Fibroblast of mammary gland (primary cell): ENCODE results near the gene KCNA10.

Experiments used
- DNase-seq: peaks from one replicate; pipeline ENCODE4 v3.0.0-alpha.2; 2010; ENCODE audit warnings: low read depth
- H3K4me3 ChIP-seq: 2 replicates; pipeline ENCODE4 v1.5.1; 2011; ENCODE audit warnings: low read depth, mild to moderate bottlenecking, low read length, moderate library complexity; ENCODE audit not compliant: control insufficient read depth
- TF ChIP-seq, protein P1 (sequence below): conservative IDR thresholded peaks from 2 replicates; pipeline ENCODE4 v1.5.1; 2011; ENCODE audit warnings: low read depth, low read length, inconsistent platforms; ENCODE audit not compliant: control insufficient read depth, insufficient read depth

Gene KCNA10

DNA sequence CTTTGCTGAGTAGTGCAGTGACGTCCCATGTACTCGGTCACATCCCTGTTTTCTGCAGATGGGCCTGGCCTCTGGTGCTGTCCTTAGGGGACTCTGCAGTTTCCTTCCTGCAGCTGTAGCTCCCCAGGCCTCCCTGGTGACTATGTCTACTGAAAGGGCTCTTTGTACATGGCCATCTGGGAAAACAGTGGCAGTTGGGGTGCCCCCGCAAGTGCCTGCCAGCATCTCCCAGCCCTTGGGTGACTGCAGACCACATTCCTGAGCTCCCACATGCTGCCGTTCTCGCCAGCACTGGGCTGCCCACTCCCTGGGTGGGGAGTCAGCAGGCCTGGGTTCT is 37.5 kb upstream of the KCNA10 start:
- TF ChIP-seq, protein P1, sequence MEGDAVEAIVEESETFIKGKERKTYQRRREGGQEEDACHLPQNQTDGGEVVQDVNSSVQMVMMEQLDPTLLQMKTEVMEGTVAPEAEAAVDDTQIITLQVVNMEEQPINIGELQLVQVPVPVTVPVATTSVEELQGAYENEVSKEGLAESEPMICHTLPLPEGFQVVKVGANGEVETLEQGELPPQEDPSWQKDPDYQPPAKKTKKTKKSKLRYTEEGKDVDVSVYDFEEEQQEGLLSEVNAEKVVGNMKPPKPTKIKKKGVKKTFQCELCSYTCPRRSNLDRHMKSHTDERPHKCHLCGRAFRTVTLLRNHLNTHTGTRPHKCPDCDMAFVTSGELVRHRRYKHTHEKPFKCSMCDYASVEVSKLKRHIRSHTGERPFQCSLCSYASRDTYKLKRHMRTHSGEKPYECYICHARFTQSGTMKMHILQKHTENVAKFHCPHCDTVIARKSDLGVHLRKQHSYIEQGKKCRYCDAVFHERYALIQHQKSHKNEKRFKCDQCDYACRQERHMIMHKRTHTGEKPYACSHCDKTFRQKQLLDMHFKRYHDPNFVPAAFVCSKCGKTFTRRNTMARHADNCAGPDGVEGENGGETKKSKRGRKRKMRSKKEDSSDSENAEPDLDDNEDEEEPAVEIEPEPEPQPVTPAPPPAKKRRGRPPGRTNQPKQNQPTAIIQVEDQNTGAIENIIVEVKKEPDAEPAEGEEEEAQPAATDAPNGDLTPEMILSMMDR, result no peak
- DNase-seq, result no peak
- H3K4me3 ChIP-seq, result no peak overlapping the region

DNA sequence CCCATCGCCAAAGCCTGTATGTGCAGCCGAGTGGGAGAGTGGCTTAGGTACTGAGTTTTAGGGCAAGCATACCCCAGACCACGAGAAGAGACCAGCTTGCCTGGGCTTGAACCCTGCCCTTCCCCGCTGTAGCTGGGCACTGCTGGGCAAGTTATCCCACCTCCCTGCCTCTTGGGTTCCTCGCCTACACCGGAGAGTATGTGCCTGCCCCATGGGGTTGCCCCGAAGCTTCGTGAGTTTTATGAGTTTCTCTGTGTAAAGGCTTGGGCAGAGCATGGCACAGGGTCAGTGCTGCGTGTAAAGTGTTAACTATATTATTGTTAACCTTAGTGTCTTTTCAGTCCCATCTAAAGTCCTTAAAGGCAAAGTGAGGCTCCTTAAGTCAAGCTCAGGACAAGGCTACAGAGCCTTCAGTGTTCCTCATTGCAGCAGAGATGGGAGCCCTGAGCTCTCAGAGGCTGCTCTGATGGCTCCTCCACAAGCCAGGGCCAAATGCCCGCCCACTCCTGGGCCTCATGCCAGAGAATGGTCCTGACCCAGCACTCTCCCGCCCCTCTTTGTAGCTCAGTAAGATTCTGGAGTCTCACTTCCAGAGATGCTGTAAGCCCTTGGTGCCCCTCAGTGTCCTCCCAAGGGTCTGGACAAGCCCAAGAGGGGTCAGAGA is 37.0 kb upstream of the KCNA10 start:
- TF ChIP-seq, protein P1, result no peak
- no peak overlapping the region for H3K4me3 ChIP-seq
- DNase-seq, result no peak

DNA sequence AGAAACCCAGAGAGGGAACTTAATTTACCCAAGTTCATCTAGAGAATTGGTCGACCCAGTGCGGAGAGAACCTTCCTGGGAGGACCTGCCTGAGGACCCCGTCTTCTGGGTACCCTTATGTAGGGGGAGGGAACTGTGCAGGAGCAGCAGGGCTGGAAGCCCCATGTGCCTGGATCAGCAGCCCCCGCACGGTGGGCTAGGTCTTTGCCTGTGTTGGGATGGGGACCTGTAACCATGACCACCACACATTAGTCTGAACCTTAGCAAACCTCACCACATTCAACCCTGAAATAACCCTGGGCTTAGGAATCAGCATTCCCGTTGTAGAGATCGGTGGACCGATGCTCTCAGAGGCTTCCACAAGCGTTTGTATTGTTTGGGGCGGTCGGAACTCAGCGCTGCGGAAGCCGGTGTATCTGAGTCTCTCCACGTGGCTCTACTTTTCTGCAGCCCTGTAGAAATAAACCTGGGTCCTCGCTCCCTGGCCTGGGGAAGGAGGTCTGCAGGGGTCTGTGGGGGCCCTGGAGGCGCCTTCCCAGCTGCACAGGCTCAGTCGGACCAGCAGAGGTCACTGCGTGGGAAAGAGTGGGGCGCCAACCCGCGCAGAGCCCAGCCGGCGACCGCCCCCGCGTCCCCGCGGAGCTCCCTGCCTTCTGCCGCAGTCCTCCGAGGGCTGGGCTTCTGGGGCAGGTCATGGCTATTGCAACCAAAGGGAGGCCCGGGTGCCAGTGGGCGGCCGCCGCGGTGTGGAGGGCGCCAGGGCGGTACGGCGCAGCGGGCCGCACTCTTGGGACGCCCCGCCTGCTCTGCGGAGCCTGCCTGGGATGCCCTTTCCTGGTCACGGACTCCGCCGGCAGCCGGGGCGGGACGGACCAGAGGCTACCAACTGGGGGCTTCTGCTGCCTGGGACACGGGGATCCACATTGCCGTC is 36.2 kb upstream of the KCNA10 start:
- TF ChIP-seq, protein P1, result peak; percentile 41
- no peak overlapping the region for H3K4me3 ChIP-seq
- DNase-seq, result peak; percentile 13

DNA sequence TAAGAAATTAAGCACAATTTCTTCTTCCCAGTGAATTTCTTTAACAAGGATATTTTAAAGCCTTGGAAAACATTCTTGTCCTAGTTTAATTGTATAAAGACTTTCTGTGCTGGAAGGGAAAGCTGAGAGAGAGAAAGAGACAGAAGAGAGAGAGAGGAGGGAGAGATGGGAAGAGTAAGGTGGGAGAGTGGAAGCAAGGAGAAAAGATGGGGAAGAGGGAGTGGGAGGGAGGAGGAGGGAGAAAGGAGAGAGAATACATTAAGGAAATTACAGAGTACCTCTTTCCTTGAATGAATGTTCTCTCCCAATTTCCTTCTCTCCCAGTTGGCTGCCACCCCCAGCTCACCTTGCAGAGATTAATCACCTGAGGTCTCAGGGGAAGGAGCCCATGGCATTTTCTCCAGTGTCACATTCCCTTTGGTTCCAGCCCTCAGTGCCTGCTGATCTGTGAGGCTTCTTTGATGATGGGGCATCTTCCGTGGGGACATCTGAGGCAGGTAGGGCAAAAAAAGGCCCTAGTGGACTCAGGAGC is 32.4 kb upstream of the KCNA10 start:
- H3K4me3 ChIP-seq, result no peak overlapping the region
- TF ChIP-seq, protein P1, result no peak
- no peak for DNase-seq

DNA sequence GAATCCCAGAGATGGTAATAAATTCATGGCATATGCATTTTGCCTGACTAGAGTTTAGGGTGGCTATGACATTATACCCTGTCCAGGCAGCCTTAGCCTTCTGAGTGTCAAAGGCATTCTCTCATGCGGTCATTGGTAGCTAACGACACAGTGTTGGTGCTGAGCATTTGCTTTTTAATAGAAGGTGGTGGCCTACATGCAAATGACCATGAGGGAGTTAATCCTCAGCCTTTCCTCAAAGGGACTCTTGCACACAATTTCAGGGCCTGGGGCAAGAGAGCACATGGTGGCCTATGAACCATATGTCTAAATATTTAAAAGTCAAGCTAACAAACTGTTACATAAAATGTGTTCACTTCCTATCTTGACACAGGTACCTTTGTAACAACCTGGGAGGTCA is 30.9 kb upstream of the KCNA10 start:
- TF ChIP-seq, protein P1, result no peak
- DNase-seq, result no peak
- no peak overlapping the region for H3K4me3 ChIP-seq

DNA sequence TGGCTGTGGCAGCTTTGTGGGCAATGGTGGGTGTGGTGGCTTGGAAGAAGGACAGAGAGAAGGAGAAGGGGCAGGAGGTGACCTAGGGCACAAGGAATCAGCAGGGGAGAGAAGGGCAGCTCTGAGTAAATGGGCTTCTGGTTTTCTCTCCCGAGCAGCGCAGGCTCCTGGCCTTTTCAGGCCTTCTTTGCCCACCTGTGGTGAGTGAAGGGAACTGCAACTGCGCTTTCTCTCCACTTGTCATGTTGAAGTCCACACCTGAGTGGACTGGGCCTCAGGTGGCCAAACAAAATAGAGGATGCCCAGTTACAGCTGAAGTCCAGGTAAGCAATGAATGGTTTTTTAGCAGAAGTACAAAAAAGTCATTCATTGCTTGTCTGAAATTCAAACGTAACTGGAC is 29.4 kb upstream of the KCNA10 start:
- TF ChIP-seq, protein P1, result peak; percentile 40
- H3K4me3 ChIP-seq, result no peak overlapping the region
- no peak for DNase-seq
